GM21367 (cell line): ENCODE measurements around the gene MTERF2.
"Not testable (repeated sequence)": the region's sequence is repeated elsewhere in the genome, so short reads cannot be mapped to it uniquely, and the experiment has no call there.

Source experiments
- ATAC-seq: cut with Tn5 transposase; IDR thresholded peaks from one replicate; pipeline ENCODE4 v1.9.1; 2021; ENCODE audit not compliant: unreplicated experiment

The MTERF2 gene

DNA sequence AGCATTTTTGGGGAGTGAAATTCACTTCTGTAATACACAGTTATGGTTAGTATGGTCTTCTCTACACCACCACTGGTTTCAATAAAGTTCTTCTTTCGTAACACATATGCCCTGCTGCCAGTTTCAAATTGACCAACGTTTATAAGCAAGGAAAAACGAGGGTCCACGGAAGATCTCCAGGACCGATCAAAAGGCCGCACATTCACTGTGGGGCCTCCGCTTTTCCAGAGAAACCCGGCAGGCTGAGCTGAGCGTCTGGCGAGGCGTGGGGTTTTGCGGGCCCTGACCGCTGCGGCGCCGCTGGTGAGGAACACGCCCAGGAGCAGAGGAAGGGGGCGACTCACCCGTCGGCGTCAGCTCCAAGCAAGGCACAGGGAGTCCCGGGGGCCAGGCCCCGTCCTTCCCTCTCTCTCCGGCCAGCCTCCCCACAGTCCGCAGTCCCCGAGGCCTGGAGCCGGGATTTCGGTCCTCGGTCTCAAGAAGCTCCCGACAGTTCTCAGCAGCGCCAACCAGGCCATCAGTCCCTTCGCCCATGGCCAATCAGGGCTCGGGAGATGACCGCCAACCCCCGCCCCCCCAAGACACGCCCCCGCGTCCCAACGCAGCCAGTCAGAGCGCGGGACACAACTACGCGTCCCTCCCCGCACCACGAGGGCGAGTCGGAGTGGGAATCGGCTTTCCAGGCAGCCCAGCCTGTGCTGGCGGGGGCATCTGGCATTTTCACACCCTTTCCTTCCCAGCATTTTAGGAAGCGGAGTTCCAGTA, at the start of gene MTERF2:
TSS of gene MTERF2 (minus strand) at position 522 of the 765 bp plus-strand sequence. CDS start 8,432 bp downstream, outside the sequence.
- ATAC-seq: peak; percentile 87

DNA sequence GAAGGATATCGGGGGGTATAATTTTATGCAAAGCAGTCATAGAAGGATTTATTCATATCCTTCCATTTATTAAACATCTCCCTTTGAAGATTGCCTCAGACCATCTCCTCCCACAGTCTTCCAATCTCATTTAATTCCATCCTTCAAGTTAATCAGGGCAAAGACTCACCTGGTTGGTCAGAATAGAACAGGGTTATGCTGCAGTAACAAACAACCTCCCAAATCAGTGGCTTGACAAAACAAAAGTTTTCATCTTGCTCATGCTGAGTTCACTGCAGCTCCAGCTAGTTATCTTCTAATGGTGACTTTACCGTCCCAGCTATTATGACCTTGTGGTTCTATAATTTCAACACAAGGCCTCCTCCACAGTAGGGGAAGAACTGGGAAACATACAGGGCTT, 48.8 kb upstream of the MTERF2 start:
- ATAC-seq: no peak

DNA sequence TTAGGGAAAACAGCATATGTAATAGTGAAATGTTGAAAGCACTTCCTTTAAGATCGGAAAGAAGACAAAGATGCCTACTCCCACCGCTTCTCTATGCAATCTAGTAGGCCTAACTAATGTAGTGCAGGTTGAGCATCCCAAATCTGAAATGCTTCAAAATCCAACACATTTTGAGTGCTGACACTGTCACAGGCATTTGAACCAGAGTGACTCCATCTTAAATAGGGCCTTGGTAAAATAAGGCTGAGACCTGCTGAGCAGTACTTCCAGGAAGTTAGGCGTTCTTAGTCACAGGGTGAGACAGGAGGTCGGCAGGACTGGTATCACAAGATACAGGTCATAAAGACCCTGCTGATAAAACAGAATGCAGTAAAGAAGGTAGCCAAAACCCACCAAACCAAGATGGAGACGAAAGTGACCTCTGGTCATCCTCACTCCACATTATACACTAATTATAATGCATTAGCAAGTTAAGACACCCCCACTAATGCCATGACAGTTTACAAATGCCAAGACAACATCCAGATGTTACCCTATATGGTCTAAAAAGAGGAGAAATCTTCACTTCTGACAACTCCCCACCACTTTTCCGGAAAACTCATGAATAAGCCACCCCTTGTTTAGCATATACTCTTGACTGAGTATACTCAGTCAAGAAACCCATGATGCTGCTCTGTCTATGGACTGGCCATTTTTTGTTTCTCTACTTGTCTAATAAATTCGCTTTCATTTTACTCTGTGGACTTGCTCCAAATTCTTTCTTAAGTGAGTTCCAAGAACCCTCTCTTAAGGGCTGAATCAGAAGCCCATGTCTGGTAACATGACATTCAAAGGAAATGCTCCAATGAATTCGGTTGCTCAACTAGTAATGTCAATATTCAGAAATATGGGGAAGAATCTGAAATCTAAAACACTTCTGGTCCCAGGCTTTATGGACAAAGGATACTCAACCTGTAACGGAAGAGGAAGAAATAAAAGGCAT, 47.1 kb upstream of the MTERF2 start:
- no peak for ATAC-seq

DNA sequence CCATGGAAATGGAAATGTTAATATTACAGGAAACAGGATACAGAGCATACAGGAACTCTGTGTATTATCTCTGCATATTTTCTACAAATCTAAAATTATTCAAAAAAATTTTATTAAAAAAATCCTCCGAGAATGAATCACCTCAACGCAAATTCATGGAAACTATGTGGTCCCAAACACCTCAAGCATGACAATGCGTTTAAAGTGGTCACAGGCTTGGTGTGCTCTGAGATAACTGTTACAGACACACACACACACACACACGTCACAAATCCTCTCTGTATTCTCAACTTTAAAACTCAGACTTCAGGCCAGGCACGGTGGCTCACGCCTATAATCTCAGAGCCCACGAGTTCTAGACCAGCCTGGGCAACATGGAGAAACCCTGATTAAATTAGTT, 45.3 kb upstream of the MTERF2 start:
- ATAC-seq: no peak

GRCh38 chr12:107031061-107031460, 44.1 kb upstream of the MTERF2 start:
- no peak for ATAC-seq

GRCh38 chr12:107029081-107029480, 42.1 kb upstream of the MTERF2 start:
- ATAC-seq: no peak

DNA sequence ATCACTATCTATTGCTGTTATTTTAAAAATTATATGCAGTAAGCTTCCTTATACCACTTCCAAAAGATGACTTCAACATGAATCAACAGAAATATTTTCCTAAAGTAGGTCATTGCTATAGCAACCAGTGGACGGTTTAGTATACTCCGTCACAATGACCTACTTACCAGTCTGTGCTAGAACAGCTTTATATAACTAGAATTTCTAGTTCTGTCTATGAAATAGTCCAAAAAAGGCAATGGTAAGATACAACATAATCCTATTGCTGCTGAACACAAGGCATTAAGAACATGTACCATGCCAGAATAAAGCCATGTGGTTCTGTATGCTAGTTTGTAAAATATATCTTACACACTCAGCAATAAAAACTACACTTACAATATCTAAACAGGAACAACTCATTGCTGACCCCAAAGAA, 40.7 kb upstream of the MTERF2 start:
- ATAC-seq: no peak

DNA sequence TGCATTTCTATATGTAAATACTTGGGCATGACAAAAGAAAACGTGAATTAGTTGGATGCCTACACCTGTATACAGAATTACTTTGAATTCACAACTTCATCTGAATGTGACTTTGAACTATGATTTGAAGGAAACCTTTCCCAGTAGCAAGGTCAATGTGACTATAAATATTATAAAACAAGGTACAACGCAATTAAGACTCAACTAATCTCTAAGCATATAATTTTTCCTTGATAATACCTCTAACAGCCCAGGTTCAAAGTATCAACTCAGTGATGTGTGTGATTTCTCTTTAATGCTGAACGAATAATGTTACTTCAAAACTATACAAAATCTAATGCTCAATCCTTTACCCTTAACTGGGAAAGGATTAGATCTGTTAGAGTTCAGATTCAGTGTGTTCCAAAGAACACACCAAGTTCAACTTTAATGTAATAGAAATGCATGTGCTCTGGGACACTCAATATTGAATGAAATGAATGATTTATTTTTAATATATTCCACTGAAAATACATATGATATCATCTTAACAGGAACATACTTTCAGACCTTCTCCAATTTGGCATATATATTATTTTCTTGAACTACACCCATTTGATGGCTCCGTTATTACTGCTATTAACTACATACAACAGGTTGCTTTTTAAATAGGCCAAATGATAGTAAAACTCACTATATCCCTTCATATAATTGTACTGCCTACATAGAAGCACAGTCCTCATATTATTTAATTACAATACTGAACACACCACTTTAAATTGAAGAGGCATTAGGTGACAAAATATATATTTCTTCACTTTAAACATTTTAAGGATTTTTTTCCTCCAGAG, 40.1 kb upstream of the MTERF2 start:
- no peak for ATAC-seq

DNA sequence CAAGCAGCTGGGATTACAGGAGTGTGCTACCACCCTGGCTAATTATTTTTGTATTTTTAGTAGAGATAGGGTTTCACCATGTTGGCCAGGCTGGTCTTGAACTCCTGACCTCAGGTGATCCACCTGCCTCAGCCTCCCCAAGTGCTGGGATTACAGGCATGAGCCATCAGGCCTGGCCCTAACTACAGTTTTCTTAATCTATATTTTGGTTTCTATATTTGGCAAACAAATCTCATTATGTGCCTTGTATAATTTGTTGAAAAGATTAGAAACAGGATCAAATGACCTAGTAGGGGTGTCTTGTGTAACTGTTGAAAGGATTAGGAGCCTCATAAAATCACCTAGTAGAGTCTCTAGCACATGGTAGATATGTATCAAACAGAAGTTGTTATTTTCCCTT, 39.4 kb upstream of the MTERF2 start:
- not testable (repeated sequence) for ATAC-seq

DNA sequence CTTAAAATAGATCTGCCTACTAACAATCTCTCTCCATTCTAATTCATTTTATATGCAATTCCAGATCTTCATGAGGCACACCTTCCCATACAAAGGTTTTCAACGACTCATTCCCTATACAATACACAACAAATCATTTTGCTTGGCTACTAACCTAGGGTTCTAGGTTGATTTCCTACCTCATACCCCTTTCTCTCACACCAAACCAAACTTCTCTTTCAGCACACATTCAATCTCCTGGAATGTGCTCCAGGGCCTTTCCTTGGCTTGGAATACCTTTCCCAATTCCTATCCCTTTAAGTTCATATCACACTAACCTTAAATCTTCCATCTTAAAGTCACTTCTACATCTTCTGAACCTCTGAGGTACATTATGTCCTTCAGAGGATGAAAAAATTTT, 38.7 kb upstream of the MTERF2 start:
- ATAC-seq: no peak

DNA sequence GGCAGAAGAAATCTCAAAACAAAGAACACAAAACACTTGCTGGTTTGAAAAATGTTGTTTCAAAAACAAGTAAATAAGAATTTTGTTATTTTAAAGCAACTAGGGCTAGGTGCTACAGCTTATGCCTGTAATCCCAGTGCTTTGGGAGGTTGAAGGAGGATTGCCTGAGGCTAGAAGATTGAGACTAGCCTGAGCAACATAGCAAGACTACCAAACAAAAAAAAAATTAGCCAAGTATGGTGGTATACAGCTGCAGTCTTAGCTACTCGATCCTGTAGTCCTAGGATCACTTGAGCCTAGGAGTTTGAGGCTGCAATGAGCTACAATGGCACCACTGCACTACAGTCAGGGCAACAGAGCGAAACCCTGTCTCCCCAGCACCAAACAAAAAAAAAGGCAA, 32.6 kb upstream of the MTERF2 start:
- no peak for ATAC-seq

DNA sequence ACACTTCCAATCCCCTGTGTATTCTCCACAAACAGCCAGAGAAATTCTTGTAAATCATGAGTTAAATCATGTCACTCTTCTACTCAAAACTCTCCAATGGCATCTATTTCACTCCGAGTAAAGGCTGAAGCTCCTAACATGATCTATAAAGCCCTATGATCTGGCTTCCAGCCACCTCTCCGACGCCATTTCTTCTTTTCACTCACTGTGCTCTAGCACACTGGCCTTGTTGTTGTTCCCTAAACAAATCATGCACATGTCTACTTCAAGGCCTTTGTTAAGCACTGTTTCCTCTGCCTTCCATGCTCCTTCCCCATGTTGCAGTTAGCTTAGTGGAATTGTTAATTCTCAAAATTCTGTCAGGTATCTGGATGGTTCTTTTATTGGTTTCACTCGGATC, 30.1 kb upstream of the MTERF2 start:
- ATAC-seq: no peak

GRCh38 chr12:107014055-107014454, 27.1 kb upstream of the MTERF2 start:
- ATAC-seq: no peak

GRCh38 chr12:107012736-107013425, 25.9 kb upstream of the MTERF2 start:
- no peak for ATAC-seq

DNA sequence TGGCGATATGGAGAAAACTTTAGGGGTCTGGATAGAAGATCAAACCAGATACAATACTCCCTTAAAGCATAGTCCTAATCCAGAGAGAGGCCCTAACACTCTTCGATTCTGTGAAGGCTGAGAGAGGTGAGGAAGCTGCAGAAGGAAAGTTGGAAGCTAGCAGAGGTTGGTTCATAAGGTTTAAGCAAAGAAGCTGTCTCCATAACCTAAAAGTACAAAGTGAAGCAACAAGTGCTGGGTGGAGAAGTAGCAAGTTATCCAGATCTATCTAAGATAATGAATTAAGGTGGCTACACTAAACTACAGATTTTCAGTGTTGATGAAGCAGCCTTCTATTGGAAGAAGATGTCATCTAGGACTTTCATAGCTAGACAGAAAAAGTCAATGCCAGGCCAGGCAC, 24.6 kb upstream of the MTERF2 start:
- ATAC-seq: no peak

- ATAC-seq: no peak
These were observed 20.5 kb upstream of the MTERF2 start for GRCh38 chr12:107007411-107007810.

DNA sequence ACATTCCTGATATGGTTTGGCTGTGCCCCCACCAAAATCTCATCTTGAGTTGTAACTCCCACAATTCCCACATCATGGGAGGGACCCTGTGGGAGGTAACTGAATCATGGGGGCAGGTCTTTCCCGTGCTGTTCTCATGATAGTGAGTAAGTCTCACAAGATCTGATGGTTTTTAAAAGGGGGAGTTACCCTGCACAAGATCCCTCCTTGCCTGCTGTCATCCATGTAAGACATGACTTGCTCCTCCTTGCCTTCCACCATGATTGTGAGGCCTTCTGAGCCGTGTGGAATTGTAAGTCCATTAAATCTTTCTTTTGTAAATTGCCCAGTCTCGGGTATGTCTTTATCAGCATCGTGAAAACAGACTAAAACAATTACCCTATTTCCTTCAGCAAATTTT, 15.7 kb upstream of the MTERF2 start:
- ATAC-seq: not testable (repeated sequence)

DNA sequence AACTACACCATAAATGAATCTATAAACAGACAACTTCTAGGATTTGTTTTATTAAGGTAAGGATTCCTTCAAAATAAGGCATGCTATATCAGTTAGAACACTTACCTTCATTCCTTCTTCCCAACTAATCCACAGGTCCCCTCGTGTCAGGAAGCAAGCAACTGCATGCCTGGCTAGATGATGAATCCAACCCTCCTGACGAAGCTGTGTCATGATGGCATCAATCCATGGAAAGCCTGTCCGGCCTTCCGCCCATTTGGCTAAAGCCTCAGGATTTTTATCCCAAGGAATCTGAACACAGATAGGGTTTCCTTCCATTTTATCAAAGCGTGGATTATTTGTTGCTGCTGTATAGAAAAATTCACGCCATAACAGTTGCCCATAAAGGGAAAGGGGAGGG, 12.5 kb upstream of the MTERF2 start:
- ATAC-seq: no peak

GRCh38 chr12:106997916-106998315, 11.0 kb upstream of the MTERF2 start:
- no peak for ATAC-seq

DNA sequence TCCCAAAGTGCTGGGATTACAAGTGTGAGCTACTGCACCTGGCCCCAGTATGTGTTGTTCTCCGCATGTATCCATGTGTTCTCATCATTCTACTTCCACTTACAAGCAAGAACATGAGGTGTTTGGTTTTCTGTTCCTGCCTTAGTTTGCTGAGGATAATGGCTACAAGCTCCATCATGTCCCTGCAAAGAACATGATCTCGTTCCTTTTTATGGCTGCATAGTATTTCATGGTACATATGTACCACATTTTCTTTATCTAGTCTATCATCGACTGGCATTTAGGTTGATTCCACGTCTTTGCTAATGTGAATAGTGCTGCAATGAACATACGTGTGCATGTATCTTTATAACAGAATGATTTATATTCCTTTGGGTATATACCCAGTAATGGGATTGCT, 9.2 kb upstream of the MTERF2 start:
- ATAC-seq: not testable (repeated sequence)
